Measurements from ENCODE around the gene PEX19.

Gene PEX19

GRCh38 chr1:160238408-160238807 is 46.5 kb downstream of the PEX19 start:
- no peak for DNase-seq (ENCODE audit: low spot score)

GRCh38 chr1:160237558-160237957 is 47.4 kb downstream of the PEX19 start:
- no peak for DNase-seq (ENCODE audit: low spot score)

GRCh38 chr1:160236806-160237205 is 48.1 kb downstream of the PEX19 start:
- DNase-seq (ENCODE audit: low spot score), result no peak

GRCh38 chr1:160232911-160233310 is 52.0 kb downstream of the PEX19 start:
- no peak for DNase-seq (ENCODE audit: low spot score)

GRCh38 chr1:160228431-160228830 is 56.5 kb downstream of the PEX19 start:
- no peak for DNase-seq (ENCODE audit: low spot score)

- DNase-seq (ENCODE audit: low spot score), result no peak
Observed at GRCh38 chr1:160227561-160227960, 57.4 kb downstream of the PEX19 start.

- no peak for DNase-seq (ENCODE audit: low spot score)
Observed at GRCh38 chr1:160227034-160227433, 57.9 kb downstream of the PEX19 start.

All from AG08396 (cell line).